Measurements from ENCODE around the gene TSNAX. TPM values are rescaled to one million over a fixed set of nuclear protein-coding genes. Genes with fewer than 3 reads are reported as not detected.

TSNAX gene
- total RNA-seq, 2 donors from 2014 or later: 14.9 to 42.0 TPM

GRCh38 chr1:231575472-231575871 lies 47.0 kb downstream of the TSNAX start:
- H3K4me3 ChIP-seq: no peak overlapping the region
- no peak for ATAC-seq (ENCODE audit: insufficient number of reproducible peaks, low FRiP score, low read depth)
- H3K27me3 ChIP-seq (replicated peaks; ENCODE audit: insufficient read depth): no peaks in the 10 kb centered on the region
- no peaks in the 10 kb centered on the region for H3K4me1 ChIP-seq (ENCODE audit: control insufficient read depth in 1 of 2, low read depth in 2 of 2)
- no peak overlapping the region for H3K27ac ChIP-seq
- no peaks in the 10 kb centered on the region for H3K36me3 ChIP-seq
- TF ChIP-seq CTCF (IDR thresholded peaks at IDR 0.05): no peak
- DNase-seq (ENCODE audit: low spot score): no peak
- H3K9me3 ChIP-seq: no peaks in the 10 kb centered on the region

- ATAC-seq (ENCODE audit: insufficient number of reproducible peaks, low FRiP score, low read depth): no peak
- no peak for TF ChIP-seq CTCF (IDR thresholded peaks at IDR 0.05)
- no peak overlapping the region for H3K4me3 ChIP-seq
Measured at GRCh38 chr1:231576804-231577718, 48.6 kb downstream of the TSNAX start.

GRCh38 chr1:231580874-231581273 lies 52.4 kb downstream of the TSNAX start:
- Histone ChIP-seq H3K9me3 (no peaks in the 10 kb centered on the region), H3K4me3 (no peak overlapping the region), H3K27me3 (replicated peaks; ENCODE audit: insufficient read depth) (no peaks in the 10 kb centered on the region), H3K36me3 (no peaks in the 10 kb centered on the region), H3K27ac (no peak overlapping the region), H3K4me1 (ENCODE audit: control insufficient read depth in 1 of 2, low read depth in 2 of 2) (no peaks in the 10 kb centered on the region)
- DNase-seq (ENCODE audit: low spot score) (no peak), ATAC-seq (ENCODE audit: insufficient number of reproducible peaks, low FRiP score, low read depth) (no peak)
- no peak for TF ChIP-seq CTCF (IDR thresholded peaks at IDR 0.05)

More at GRCh38 chr1:231576804-231577718, 48.6 kb downstream of the TSNAX start:
- no peaks in the 10 kb centered on the region for H3K27me3 ChIP-seq (replicated peaks; ENCODE audit: insufficient read depth)
- no peaks in the 10 kb centered on the region for H3K9me3 ChIP-seq
- no peak overlapping the region for H3K27ac ChIP-seq
- H3K4me1 ChIP-seq (ENCODE audit: control insufficient read depth in 1 of 2, low read depth in 2 of 2): no peaks in the 10 kb centered on the region
- no peak for DNase-seq (ENCODE audit: low spot score)
- no peaks in the 10 kb centered on the region for H3K36me3 ChIP-seq

GRCh38 chr1:231581859-231582258 lies 53.4 kb downstream of the TSNAX start:
- Histone ChIP-seq H3K4me1 (ENCODE audit: control insufficient read depth in 1 of 2, low read depth in 2 of 2) (no peaks in the 10 kb centered on the region), H3K9me3 (no peaks in the 10 kb centered on the region), H3K36me3 (no peaks in the 10 kb centered on the region), H3K27me3 (replicated peaks; ENCODE audit: insufficient read depth) (no peaks in the 10 kb centered on the region), H3K4me3 (no peak overlapping the region), H3K27ac (no peak overlapping the region)
- TF ChIP-seq CTCF (IDR thresholded peaks at IDR 0.05): no peak
- no peak for DNase-seq (ENCODE audit: low spot score)
- ATAC-seq (ENCODE audit: insufficient number of reproducible peaks, low FRiP score, low read depth): no peak

GRCh38 chr1:231583376-231583775 lies 54.9 kb downstream of the TSNAX start:
- Histone ChIP-seq H3K9me3 (no peaks in the 10 kb centered on the region), H3K36me3 (no peaks in the 10 kb centered on the region), H3K4me3 (no peak overlapping the region), H3K4me1 (ENCODE audit: control insufficient read depth in 1 of 2, low read depth in 2 of 2) (no peaks in the 10 kb centered on the region), H3K27me3 (replicated peaks; ENCODE audit: insufficient read depth) (no peaks in the 10 kb centered on the region), H3K27ac (no peak overlapping the region)
- DNase-seq (ENCODE audit: low spot score) (no peak), ATAC-seq (ENCODE audit: insufficient number of reproducible peaks, low FRiP score, low read depth) (no peak)
- no peak for TF ChIP-seq CTCF (IDR thresholded peaks at IDR 0.05)

Data from thoracic aorta (tissue), 2 donors.